GM19238 (cell line): Measurements from ENCODE around the gene ABCC5.

Experiments
- DNase-seq: peaks from one replicate; pipeline ENCODE4 v3.0.0; 2011; ENCODE audit warnings: low spot score; ENCODE audit not compliant: insufficient read length

The ABCC5 gene

GRCh38 chr3:183924543-183924942, 93.1 kb downstream of the ABCC5 start:
- DNase-seq, result no peak

- no peak for DNase-seq
Measured at GRCh38 chr3:183922421-183922820, 95.3 kb downstream of the ABCC5 start.

GRCh38 chr3:183921096-183921495, 96.6 kb downstream of the ABCC5 start:
- DNase-seq, result no peak

GRCh38 chr3:183920416-183920815, 97.3 kb downstream of the ABCC5 start:
- no peak for DNase-seq

GRCh38 chr3:183918178-183918577, 99.5 kb downstream of the ABCC5 start:
- no peak for DNase-seq

- DNase-seq, result no peak
Measured at GRCh38 chr3:183917776-183918175, 99.9 kb downstream of the ABCC5 start.

- DNase-seq, result no peak
Measured at GRCh38 chr3:183914856-183915255, 102.8 kb downstream of the ABCC5 start.

GRCh38 chr3:183913580-183913920, 104.1 kb downstream of the ABCC5 start:
- no peak for DNase-seq

- no peak for DNase-seq
Measured at GRCh38 chr3:183912895-183913579, 104.6 kb downstream of the ABCC5 start.

- no peak for DNase-seq
Measured at GRCh38 chr3:183911763-183912506, 105.7 kb downstream of the ABCC5 start.

GRCh38 chr3:183911087-183911486, 106.6 kb downstream of the ABCC5 start:
- no peak for DNase-seq

- no peak for DNase-seq
Measured at GRCh38 chr3:183909030-183909600, 108.6 kb downstream of the ABCC5 start.

GRCh38 chr3:183907911-183908331, 109.8 kb downstream of the ABCC5 start:
- no peak for DNase-seq

- DNase-seq, result no peak
Measured at GRCh38 chr3:183907176-183907575, 110.5 kb downstream of the ABCC5 start.

GRCh38 chr3:183906234-183906921, 111.3 kb downstream of the ABCC5 start:
- no peak for DNase-seq

- DNase-seq, result no peak
Measured at GRCh38 chr3:183904833-183905780, 112.6 kb downstream of the ABCC5 start.

GRCh38 chr3:183898028-183898431, 119.7 kb downstream of the ABCC5 start:
- no peak for DNase-seq

GRCh38 chr3:183897606-183898005, 120.1 kb downstream of the ABCC5 start:
- DNase-seq, result no peak

- no peak for DNase-seq
Measured at GRCh38 chr3:183896610-183897009, 121.1 kb downstream of the ABCC5 start.

- DNase-seq, result no peak
Measured at GRCh38 chr3:183896184-183896583, 121.5 kb downstream of the ABCC5 start.

- no peak for DNase-seq
Measured at GRCh38 chr3:183895774-183896173, 121.9 kb downstream of the ABCC5 start.
